ENCODE data around the gene ZNF646.

The ZNF646 gene

GRCh38 chr16:31125844-31126243, 51.6 kb downstream of the ZNF646 start:
- in situ Hi-C loops (cut with HindIII; ENCODE audit: low sequenced_read_pairs), result no loop called here

GRCh38 chr16:31127182-31127581, 53.0 kb downstream of the ZNF646 start:
- in situ Hi-C loops (cut with HindIII; ENCODE audit: low sequenced_read_pairs), result no loop called here

GRCh38 chr16:31128711-31129567, 54.7 kb downstream of the ZNF646 start:
- in situ Hi-C loops (cut with HindIII; ENCODE audit: low sequenced_read_pairs), result no loop called here

GRCh38 chr16:31129568-31130335, 55.5 kb downstream of the ZNF646 start:
- in situ Hi-C loops (cut with HindIII; ENCODE audit: low sequenced_read_pairs), result no loop called here

GRCh38 chr16:31130336-31130891, 56.2 kb downstream of the ZNF646 start:
- in situ Hi-C loops (cut with HindIII; ENCODE audit: low sequenced_read_pairs), result no loop called here

GRCh38 chr16:31130899-31131298, 56.7 kb downstream of the ZNF646 start:
- in situ Hi-C loops (cut with HindIII; ENCODE audit: low sequenced_read_pairs), result no loop called here

- in situ Hi-C loops (cut with HindIII; ENCODE audit: low sequenced_read_pairs), result no loop called here
Measured at GRCh38 chr16:31131416-31131815, 57.2 kb downstream of the ZNF646 start.

GRCh38 chr16:31131841-31132271, 57.6 kb downstream of the ZNF646 start:
- in situ Hi-C loops (cut with HindIII; ENCODE audit: low sequenced_read_pairs), result no loop called here

GRCh38 chr16:31132303-31132979, 58.2 kb downstream of the ZNF646 start:
- in situ Hi-C loops (cut with HindIII; ENCODE audit: low sequenced_read_pairs), result no loop called here

- in situ Hi-C loops (cut with HindIII; ENCODE audit: low sequenced_read_pairs), result no loop called here
Measured at GRCh38 chr16:31133046-31133501, 58.9 kb downstream of the ZNF646 start.

Data from endothelial cell of hepatic sinusoid (primary cell).